GM21381 (cell line): Measurements from ENCODE around the gene BAZ2A.
A peak's percentile ranks its signal among the peaks of the same experiment; 100 is the strongest.
"Not testable (repeated sequence)": the region's sequence is repeated elsewhere in the genome, so short reads cannot be mapped to it uniquely, and the experiment has no call there.

Experiments used
- ATAC-seq: cut with Tn5 transposase; IDR thresholded peaks from one replicate; pipeline ENCODE4 v1.9.1; 2021; ENCODE audit warnings: mild to moderate bottlenecking, moderate library complexity; ENCODE audit not compliant: unreplicated experiment

The BAZ2A gene

DNA sequence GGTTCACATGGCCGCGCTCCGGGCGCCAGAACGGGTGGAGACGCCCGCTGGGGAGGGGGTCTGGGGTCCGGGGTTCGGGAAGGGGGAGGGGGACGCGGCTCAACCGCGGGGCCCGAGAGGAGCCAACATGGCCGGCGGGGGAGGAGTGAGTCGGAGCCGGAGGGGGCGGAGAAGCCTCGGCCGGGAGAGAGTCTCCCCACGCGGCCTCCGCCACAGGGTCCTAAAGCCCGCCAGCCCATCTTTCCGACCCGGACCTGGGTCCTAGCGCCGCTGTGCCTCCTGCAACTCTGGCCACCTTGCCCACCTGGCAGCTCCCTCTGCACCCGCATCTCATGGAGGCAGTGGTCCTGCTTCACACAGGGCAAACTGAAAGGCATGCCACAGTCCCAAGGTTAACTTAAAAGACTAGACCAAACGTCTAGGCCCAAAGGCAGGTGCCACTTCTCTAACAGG lies at the start of gene BAZ2A:
BAZ2A (minus strand) TSS at position 147 of the 453 bp plus-strand sequence. CDS start 12,796 bp downstream, outside the sequence.
- peak; percentile 52 for ATAC-seq

DNA sequence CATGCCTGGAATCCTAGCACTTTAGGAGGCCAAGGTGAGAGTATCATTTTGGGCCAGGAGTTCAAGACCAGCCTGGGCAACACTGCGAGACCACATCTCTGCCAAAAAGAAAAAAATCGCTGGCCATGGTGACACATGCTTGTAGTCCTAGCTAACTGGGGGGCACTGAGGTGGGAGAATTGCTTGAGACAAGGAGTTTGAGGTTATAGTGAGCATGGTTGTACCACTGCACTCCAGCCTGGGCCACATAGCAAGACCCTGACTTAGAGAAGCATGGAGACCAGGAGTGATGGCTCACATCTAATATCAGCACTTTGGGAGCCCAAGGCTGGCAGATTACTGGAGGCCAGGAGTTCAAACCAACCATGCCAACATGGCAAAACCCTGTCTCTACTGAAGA lies 48.7 kb upstream of the BAZ2A start:
- ATAC-seq: no peak

DNA sequence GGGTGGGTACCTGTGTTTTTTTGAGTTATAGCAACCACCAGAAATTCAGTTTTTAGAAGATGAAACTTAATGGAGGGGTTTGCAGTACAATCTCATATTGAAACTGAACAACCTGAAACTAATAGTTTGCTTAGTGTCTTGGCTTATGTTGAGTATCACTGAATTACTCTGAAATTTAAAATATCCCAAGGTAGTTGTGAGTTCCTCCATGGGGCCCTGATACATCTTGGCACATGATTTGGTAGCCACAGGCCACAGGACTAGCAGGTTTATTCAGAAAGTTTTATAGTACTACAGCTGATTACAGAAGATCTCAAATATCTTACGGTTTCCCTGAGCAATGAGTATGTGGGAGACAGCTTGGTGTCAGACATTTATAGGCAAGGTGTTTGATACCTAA lies 47.6 kb upstream of the BAZ2A start:
- peak; percentile 59 for ATAC-seq

DNA sequence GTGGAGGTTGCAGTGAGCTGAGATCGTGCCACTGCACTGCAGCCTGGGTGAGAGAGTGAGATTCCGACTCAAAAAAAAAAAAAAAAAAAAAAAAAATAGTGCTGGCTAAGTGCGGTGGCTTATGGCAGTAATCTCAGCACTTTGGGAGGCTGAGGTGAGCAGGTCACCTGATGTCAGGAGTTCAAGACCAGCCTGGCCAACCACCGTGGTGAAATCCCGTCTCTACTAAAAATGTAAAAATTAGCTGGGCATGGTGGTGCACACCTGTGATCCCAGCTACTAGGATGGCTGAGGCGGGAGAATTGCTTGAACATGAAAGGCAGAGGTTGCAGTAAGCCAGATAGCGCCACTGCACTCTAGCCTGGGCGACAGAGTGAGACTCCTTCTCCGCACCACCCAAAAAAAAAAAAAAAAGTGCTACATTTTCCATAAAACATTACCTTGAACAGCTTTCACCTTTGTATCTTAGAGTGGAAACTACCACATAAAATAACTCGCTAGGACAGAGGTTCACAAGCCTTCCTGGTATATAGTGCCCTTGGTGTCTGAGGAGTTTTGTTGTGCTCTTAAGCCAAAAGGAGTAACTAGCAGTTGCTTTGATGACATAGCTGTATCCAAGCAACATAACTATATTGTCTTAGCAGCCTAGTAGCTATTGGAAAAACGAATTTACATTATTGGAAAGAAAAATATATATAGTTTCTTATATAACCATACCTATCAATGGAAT lies 46.9 kb upstream of the BAZ2A start:
- no peak for ATAC-seq

DNA sequence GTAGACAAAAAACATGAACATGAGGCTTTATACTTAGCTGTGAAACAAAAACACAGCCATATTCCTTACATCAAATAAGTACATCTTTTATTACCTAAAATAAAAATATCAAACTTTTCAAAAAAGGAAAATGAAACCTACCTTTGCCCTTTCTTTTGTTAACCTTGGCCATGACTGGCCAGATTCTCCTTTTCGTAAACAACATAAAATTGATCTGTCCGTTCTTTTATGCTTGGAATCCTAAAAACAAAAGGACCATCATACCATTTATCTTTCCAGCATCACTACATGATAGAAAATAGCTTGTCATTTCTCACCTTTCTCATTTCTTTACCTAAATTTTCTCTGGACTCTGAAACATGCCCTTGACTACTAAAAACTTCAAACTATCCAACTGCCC lies 41.5 kb upstream of the BAZ2A start:
- ATAC-seq: no peak

DNA sequence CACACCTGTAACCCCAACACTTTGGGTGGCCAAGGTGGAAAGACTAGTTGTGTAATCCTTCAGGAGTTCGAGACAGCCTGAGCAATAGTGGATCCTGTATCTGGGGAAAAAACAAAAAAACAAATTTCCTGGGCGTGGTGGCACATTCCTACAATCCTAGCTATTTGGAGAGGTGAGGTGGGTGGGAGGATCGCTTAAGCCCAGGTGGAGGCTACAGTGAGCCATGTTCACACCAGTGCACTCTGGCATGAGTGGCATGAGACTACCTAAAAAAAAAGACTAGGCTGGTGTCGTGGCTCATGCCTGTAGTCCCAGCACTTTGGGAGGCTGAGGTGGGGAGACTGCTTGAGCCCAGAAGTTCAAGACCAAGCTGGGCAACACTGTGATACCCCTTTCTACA lies 40.7 kb upstream of the BAZ2A start:
- no peak for ATAC-seq

DNA sequence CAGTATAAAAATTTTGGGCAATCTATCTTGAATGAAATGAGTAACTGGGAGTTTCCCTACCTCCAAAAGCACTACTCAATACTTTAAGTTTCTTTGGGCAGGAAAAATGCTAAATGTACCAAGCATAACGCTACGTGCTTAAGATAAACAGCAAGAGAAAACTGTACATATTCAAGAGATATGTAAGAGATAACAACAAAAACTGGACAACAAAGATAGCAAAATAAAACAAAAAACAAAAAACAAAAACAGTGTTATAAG lies 38.0 kb upstream of the BAZ2A start:
- no peak for ATAC-seq

DNA sequence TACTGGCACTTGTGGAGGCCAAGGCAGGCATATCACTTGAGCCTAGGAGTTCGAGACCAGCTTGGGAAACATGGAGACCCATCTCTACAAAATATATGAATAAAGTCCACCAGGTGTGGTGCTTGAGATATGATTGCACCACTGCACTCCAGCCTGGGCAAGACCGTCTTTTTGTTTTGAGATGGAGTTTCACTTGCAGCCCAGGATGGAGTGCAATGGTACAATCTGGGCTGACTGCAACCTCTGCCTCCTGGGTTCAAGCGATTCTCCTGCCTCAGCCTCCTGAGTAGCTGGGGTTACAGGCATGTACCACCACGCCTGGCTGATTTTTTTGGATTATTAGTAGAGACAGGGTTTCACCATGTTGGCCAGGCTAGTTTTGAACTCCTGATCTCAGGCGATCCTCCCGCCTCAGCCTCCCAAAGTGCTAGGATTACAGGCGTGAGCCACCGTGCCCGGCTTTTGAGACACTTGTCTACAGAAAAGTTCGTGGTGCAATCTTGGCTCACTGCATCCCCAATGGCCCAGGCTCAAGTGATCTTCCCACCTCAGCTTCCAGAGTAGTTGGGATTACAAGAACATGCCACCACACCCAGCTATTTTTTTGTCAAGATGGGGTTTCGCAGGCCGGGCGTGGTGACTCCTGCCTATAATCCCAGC lies 32.0 kb upstream of the BAZ2A start:
- ATAC-seq: no peak

DNA sequence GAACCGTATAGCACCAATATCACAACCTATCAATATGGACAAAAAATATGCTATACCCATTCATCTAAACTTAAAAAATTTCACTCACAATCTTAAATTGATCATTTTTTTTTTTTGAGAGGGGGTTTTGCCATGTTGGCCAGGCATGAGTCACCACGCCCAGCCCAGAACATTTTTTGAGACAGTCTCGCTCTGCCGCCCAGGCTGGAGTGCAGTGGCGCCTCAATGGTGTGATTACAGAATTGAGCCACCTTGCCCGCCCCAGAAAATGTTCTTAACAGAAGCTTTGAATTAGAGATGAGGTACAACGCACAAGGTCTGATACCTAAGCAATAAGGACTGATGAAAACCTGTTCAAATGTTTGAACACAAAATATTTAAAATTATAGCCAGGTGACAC lies 31.4 kb upstream of the BAZ2A start:
- no peak for ATAC-seq

DNA sequence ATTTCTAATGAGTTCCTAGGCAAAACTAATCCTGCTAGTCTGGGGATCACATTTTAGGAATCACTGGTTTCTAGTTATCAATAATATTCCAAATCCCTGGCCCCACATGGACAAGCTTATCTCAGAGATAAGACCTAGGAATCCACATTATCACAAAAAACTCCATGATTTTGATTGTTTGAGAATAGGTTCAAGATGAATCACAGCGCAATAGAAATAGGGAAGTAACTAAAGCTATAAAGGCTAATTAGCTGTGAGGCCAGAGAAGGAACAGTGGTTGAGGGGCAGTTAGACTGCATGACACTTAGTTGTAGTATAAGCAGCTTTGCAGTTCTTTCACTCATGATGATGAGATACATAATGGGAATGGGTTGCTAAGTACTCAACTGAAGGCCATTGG lies 28.8 kb upstream of the BAZ2A start:
- no peak for ATAC-seq

DNA sequence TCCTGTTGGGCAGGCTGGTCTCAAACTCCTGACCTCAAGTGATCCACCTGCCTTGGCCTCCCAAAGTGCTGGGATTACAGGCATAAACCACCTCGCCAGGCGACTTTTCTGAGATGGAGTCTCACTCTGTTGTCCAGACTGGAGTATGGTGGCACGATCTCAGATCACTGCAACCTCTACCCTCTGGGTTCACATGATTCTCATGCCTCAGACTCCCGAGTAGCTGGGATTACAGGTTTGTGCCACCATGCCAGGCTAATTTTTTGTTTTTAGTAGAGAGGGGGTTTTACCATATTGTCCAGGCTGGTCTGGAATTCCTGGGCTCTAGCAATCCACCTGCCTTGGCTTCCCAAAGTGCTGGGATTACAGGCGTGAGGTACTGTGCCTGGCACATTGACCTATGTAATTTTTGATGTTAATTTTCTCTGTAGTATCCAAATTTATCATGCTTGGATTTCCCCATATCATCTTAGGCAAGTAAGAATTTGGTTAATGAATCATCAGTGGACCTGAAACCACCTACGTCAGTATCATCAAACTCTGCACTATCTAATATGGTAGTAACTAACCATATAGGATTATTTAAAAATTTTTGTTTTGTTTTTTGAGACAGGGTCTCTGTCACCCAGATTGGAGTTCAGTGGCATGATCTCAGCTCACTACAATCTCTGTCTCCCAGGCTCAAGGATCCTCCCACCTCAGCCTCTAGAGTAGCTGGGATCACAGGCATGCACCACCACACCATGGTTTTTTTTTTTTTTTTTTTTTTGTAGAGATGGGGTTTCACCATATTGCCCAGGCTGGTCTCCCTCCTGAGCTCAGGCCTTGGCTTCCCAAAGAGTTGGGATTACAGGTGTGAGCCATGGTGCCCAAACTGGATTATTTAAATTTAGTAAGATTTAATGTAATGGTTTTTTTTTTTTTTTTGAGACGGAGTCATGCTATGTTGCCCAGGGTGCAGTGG lies 27.6 kb upstream of the BAZ2A start:
- ATAC-seq: no peak

DNA sequence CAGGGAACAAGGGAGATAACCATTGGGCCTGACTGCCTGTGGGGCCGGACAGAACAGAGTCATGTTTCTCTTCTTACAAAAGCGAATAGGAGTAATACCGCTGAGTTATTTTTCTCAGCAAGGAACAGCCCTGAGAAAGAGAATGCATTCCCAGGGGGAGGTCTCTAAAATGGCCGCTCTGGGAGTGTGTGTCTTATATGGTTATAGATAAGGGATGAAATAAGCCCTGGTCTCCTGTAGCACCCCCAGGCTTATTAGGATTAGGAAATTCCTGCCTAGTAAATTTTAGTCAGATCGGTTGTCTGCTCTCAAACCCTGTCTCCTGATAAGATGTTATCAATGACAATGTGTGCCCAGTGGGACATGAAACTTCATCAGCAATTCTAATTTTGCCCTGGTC lies 23.7 kb upstream of the BAZ2A start:
- not testable (repeated sequence) for ATAC-seq

DNA sequence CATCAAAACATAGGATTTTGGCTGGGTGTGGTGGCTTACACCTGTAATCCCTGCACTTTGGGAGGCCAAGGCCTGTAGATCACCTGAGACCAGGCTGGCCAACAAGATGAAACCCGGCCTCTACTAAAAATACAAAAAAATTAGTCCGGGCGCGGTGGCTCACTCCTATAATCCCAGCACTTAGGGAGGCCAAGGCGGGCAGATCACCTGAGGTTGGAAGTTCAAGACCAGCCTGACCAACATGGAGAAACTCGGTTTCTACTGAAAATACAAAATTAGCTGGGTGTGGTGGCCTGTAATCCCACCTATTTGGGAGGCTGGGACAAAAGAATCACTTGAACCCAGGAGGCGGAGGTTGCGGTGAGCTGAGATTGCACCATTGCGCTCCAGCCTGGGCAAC lies 17.9 kb upstream of the BAZ2A start:
- not testable (repeated sequence) for ATAC-seq

DNA sequence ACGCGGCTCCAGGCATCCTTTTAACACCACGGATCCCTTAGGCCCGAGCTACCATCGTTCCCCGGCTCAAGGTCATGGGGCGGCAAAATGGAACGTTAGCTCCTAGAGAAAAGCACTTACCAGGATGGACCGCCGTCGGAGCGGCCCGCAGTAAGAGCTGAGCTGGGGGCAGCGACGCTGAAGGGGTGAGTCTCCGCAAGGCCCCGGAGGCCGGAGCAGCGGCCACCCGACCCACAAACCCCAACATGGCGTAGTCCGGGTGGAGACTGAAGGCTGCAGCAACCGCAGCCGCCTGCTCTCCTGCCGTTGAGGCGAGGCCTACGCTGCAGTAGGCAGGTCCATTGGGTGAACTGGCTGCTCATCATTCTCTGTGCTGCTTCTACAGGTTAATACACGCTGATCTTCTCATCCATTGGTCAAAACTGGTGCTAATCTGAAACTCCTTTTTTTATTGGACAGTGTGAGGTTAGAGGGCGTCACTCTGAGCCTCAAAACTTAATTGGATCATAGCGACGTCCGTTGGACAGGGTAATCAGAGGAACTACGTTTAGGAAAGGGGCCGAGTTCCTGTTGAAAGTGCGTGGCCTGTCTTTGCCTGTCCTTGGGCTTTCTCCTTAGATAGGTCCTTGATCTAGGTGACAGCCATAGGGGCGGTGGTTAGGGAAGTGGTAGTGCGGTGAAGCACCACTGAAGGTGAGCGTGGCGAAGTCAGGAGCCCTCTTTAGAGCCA lies 15.8 kb upstream of the BAZ2A start, which contains the start of gene ATP5F1B:
ATP5F1B (minus strand) TSS at position 268 of the 730 bp plus-strand sequence; CDS start at position 247, 21 bp downstream.
- ATAC-seq: peak; percentile 97

DNA sequence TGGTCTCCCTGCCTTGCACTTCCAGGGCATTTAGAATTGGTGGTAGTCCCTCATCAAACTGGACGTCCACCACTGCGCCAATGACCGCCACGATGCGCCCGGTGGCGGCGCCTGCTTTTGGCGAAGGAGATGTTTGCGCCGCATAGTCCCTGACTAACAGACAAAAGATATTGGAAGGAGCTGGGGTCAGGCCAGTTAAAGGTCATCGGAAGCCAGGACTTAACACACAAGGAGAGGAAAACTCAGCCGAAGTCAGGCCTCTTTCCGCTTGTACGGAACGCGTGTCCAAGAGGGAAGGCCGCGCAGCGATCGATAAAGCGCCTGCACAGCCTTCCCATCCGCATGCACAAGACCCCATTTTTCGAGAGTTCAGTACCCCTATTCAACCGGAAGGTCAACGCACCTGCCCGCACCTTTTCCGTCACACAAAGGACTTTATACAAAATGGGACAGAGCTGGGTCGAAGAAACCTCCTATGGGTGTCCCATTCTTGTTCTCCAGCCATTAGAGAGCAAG lies 15.1 kb upstream of the BAZ2A start:
- no peak for ATAC-seq

DNA sequence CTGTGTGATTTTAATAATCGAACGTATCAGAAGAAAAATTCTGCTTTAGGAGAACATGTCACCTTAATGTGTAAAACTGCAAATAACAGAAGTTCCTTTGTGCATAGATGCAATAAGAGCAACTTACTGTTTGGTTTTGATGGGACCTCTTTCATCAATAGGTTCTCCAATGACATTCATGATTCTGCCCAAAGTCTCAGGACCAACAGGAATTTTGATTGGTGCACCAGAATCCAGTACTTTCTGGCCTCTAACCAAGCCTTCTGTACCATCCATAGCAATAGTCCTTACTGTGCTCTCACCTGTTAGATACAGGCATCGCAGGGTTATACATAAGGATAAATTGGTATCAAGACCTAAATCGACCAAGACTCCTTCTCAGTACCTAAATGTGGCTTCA lies 14.5 kb upstream of the BAZ2A start:
- ATAC-seq: no peak

DNA sequence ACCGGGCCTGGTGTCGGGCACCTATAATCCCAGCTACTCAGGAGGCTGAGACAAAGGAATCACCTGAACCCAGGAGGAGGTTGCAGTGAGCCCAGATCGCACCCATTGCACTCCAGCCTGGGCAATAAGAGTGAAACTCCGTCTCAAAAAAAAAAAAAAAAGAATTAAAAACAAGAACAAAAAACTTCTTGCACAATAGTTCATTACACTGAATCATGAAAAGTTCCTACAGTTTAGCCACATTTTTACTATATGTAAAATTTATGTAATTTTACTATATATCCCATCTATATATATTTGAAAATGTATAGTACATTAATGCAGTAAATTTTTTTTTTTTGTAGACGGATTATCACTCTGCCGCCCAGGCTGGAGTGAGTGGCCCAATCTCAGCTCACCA lies 11.1 kb upstream of the BAZ2A start:
- no peak for ATAC-seq

DNA sequence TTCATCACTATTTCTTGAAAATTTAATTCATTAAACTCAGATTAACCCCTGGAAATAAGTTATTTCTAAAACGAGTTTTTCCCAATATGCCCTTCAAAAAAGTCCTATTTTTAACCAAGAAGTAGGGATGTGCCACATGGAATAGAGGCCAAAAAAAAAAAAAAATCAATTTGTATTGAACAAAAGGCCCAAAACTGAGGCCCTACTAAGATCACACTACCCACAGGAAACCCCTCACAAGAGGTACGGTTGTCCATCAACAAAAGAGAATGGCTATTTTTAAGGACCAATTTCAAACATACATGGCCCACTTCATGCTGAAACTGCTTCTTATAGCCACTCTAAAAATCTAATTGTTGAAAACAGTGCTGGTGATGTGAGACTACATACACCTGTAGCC lies 7.5 kb upstream of the BAZ2A start:
- ATAC-seq: no peak

DNA sequence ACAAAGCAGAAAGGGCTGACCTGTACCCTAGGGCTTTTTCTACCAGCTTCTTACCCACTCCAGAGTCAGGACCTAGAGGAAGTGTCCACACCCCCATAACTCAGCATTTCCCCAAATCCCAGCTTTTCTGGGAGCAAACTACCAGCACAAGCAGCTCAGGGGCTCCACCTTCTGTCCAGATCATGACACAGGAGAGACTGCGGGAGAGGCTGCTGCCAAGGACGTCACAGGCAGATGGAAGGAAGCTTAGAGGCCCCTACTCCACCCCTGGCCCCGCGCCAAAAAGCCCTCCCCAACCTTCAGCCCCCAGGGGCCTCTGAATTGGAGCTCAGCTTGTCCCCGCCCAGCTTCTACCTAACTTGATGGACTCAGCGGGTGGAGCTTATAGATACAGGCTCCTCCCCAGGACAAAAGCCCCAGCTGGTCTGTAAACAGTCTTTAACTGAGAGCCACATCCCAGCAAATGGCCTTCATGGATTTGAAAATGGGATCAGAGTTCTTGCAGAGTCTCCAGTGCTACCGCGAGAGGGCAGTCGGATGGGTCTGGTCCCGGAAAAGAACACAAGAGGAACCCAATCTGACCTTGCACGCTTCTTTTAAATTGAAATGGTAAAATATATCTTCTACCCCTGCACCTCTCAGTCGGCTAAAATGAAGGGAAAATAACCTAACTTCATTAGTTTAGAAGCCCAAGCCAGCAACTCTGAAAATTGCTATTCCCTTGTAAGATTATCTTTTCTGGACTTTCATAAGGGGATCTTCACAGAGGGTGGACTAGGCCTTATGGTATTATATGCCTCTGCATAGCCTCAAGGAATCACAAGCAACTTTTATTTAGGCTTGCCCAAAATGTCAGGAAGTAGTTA lies 6.8 kb upstream of the BAZ2A start:
- ATAC-seq: peak; percentile 45
